Measurements from ENCODE around the gene CCDC158.

Gene CCDC158

DNA sequence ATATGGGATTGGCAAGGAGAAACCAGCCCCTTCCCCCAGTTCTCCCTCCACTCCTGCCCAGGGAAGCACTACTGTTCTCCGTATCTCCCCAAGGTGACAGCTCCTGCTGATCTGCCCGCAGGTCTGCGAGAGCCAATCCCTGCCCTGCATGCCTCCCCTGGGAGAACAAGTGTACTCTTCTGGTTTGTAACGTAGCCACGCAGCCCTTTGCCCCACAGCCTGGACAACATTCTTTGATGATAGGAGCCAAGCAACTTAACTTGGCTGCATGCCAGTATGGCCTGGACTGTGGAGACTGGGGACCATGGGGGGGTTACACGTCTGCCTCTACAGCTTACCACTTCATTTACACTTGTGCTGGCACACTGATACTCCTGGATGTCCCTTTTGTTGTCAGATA lies 112.4 kb downstream of the CCDC158 start:
- TF ChIP-seq, protein P1, sequence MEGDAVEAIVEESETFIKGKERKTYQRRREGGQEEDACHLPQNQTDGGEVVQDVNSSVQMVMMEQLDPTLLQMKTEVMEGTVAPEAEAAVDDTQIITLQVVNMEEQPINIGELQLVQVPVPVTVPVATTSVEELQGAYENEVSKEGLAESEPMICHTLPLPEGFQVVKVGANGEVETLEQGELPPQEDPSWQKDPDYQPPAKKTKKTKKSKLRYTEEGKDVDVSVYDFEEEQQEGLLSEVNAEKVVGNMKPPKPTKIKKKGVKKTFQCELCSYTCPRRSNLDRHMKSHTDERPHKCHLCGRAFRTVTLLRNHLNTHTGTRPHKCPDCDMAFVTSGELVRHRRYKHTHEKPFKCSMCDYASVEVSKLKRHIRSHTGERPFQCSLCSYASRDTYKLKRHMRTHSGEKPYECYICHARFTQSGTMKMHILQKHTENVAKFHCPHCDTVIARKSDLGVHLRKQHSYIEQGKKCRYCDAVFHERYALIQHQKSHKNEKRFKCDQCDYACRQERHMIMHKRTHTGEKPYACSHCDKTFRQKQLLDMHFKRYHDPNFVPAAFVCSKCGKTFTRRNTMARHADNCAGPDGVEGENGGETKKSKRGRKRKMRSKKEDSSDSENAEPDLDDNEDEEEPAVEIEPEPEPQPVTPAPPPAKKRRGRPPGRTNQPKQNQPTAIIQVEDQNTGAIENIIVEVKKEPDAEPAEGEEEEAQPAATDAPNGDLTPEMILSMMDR (IDR thresholded peaks at IDR 0.05; ENCODE audit: control insufficient read depth, extremely low read depth, insufficient read depth) = no peak
- H3K4me3 ChIP-seq (ENCODE audit: low read depth, low read length) = no peak overlapping the region
- DNase-seq (ENCODE audit: low read depth) = no peak

DNA sequence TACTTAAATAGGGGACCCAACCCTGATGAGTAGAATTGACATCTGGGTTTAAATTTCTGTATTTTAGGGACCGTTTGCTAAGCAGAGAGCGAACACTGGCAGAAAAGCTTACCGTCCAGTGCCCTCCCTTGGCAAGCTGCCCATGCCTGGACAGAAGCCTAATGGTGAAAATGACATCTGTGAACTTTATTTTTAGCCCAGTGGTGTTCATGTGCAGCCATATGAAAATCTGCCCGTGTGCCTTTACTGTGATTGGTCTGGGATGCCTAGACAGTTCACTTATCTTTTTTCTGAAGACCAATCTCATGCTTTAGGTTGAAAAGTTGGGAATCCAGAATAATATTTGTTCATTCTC lies 113.3 kb downstream of the CCDC158 start:
- DNase-seq (ENCODE audit: low read depth) = no peak
- TF ChIP-seq, protein P1 (IDR thresholded peaks at IDR 0.05; ENCODE audit: control insufficient read depth, extremely low read depth, insufficient read depth) = no peak
- H3K4me3 ChIP-seq (ENCODE audit: low read depth, low read length) = peak overlapping the region; percentile 85

DNA sequence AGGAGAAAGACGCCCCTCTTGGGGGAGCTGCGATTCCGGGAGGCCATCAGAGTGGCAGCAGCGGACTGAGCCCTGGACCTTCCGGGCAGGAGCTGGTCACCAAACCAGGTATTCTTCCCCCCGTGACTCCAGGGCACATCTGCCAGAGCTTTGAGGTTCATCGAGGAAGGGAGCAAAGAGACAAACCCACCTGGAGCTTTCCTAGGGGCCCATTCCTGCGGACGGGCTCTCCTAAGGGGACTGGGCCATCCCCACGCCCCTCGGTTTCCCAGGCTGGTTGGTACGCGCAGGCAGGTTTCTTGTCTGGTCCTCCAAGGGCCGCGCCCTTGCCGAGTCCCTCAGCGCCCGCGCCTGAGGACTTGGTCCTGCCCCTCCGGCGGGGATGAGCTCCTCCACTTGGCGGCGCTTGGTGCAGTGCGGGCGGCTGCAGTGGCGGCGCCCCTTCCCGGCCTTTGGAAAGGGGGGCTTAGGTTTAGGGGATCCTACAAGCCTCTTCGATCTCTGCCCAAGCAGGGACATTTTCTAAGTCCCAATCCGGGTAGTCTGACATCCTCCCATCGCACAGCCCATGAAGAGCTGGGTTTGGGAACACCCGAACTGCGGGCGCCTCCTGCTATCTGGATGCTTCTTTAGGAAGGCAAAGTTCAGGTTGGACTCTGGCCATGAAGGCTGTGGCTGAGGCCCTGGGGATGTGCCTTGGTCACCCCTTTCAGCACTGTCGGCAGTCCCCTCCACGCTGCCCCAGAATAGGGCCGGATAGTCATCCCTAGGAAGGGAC lies 113.9 kb downstream of the CCDC158 start:
- H3K4me3 ChIP-seq (ENCODE audit: low read depth, low read length) = peak overlapping the region; percentile 85
- TF ChIP-seq, protein P1 (IDR thresholded peaks at IDR 0.05; ENCODE audit: control insufficient read depth, extremely low read depth, insufficient read depth) = peak; percentile 71
- no peak for DNase-seq (ENCODE audit: low read depth)

DNA sequence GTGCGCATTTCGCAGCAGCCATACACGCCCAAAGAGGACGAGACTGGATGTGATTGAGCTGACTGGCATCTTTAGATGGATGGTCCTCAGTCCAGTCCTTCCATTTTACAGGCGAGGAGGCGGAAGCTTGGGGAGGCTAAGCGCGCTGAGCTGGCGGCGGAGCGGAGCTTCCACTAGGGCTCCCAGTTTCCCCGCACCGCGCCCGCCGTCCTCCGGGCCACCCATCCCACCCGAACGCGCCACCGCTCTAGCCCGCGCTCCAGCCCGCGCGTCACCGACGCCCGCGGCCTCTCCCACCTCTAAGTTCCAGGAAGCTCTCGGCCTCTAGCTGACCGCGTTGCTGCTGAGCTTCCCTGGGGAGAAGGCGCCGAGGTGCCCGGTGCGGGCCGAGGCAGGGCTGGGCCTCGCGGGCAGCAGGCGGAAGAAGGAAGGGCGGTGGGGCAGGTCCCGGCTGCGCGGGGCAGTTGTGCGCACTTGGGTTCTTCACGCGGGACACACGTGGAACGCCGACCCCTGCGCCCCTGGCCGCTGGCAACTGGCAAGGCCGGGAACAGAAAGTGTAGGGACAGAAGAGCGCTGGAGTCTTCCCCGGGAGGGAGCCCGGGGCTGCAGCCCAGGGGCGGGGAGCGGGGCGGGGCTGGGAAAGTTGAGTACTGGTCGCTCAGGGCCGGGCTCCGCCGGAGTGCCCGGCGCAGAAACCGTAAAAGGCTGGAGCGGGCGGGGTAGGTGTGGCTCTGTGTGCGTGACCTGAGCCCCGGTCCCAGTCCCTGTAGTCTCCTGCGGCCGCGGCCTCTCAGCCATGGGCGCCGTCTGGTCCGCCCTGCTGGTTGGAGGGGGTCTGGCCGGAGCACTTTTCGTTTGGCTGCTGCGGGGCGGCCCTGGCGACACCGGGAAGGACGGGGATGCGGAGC lies 114.7 kb downstream of the CCDC158 start, which contains the start of gene STBD1:
Gene STBD1, plus strand, starts transcription at position 763 of the 911 bp plus-strand sequence. Its CDS starts 37 bp downstream, at position 800.
- peak within 1 kb of the TSS; percentile 85 for H3K4me3 ChIP-seq (ENCODE audit: low read depth, low read length)
- TF ChIP-seq, protein P1 (IDR thresholded peaks at IDR 0.05; ENCODE audit: control insufficient read depth, extremely low read depth, insufficient read depth) = no peak
- peak; percentile 40 for DNase-seq (ENCODE audit: low read depth)

DNA sequence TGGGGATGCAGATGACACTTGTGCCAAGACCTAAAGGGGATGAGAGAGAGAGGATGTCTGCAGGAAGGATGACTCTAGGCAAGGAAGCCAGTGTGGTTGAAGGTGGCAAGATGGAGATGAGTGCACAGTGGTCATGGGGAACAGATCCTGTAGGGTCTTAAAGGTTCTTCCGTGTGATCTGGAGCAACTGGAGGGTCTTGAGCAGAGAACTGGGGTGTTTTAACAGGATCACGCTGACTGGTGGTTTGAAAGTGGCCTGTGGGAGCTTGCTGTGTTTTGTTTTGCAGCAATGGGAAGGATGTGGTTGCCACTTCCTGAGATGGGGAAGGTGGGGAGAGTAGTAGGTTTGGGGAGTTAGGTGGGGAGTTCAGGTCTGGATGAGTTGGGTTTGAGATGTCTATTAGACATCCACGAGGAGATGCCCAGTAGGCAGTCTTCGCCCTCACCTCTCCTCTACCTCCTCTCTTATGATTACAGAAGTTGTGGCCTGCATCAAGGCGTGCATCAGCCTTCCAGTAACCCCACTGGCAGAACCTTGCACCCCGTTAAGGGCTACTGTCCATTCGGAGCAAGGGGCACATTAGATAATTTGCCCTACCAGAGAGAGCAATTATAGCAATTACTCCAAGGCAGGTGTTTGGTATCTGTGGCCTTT lies 115.8 kb downstream of the CCDC158 start:
- peak overlapping the region; percentile 85 for H3K4me3 ChIP-seq (ENCODE audit: low read depth, low read length)
- no peak for DNase-seq (ENCODE audit: low read depth)
- TF ChIP-seq, protein P1 (IDR thresholded peaks at IDR 0.05; ENCODE audit: control insufficient read depth, extremely low read depth, insufficient read depth) = no peak

DNA sequence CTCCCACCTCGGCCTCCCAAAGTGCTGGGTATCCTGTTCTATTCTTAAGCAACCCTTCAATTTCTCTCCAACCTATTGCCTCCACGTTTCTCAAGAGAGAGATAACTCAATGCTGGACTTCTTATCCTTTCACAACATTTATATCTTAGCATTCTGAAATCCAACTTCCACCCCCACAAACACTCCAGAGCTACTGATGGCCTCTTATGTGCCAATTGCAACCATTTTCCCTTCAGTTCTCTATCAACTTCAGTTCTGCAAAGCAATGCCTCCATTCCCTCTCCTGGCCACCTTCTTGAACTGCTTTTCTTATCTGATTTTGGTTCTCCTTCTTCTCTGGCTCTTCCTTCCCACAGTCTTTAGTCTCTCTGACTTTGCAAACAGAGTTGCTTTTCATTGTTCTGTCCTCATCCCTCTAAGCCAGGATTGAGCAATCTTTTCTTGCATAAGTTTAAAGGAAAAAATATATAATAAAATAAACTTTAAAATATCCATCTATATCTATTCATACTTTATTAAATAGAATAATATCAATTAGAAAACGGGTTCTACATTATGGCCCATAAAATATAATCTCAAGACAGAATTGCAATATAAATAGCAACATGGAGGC lies 118.0 kb downstream of the CCDC158 start:
- no peak overlapping the region for H3K4me3 ChIP-seq (ENCODE audit: low read depth, low read length)
- TF ChIP-seq, protein P1 (IDR thresholded peaks at IDR 0.05; ENCODE audit: control insufficient read depth, extremely low read depth, insufficient read depth) = no peak
- DNase-seq (ENCODE audit: low read depth) = no peak

Data from LNCaP clone FGC (cell line).